NB4 (cell line): Measurements from ENCODE around the gene IL21R.

ENCODE experiments used
- MYC ChIP-seq: IDR thresholded peaks from 2 replicates; pipeline ENCODE4 v1.6.1; 2011; ENCODE audit warnings: low read depth, low read length
- POLR2A ChIP-seq: IDR thresholded peaks from 2 replicates; pipeline ENCODE4 v1.6.1; 2011; ENCODE audit warnings: mild to moderate bottlenecking; ENCODE audit not compliant: insufficient read length; ENCODE audit errors: extremely low read depth
- TF ChIP-seq, protein P1 (sequence below): IDR thresholded peaks from one replicate; pipeline ENCODE4 v1.5.1; 2012; ENCODE audit warnings: low read depth, low read length
- TF ChIP-seq, protein P2 (sequence below): IDR thresholded peaks from 2 replicates; pipeline ENCODE4 v1.6.1; 2011; ENCODE audit warnings: low read depth, low read length

DNA sequence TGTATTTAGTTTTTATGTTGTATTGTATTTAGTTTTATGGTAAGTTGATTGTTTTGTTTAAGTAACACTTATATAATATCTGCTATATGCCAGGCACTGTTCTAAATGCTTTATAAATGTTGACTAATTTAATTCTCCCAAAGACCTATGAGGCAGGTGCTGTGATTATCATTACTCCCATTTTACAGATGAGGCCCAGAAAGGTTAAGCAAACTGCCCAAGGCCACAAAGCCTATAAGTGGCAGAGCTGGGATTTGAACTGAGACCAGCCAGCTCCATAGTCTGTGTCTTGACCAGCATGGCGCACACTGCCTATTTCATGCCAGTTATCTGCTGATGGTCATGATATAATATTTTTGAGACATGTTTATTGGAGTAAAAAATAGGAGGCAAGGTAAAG, 24.0 kb downstream of the IL21R start:
- TF ChIP-seq, protein P1, sequence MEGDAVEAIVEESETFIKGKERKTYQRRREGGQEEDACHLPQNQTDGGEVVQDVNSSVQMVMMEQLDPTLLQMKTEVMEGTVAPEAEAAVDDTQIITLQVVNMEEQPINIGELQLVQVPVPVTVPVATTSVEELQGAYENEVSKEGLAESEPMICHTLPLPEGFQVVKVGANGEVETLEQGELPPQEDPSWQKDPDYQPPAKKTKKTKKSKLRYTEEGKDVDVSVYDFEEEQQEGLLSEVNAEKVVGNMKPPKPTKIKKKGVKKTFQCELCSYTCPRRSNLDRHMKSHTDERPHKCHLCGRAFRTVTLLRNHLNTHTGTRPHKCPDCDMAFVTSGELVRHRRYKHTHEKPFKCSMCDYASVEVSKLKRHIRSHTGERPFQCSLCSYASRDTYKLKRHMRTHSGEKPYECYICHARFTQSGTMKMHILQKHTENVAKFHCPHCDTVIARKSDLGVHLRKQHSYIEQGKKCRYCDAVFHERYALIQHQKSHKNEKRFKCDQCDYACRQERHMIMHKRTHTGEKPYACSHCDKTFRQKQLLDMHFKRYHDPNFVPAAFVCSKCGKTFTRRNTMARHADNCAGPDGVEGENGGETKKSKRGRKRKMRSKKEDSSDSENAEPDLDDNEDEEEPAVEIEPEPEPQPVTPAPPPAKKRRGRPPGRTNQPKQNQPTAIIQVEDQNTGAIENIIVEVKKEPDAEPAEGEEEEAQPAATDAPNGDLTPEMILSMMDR = no peak
- TF ChIP-seq, protein P2, sequence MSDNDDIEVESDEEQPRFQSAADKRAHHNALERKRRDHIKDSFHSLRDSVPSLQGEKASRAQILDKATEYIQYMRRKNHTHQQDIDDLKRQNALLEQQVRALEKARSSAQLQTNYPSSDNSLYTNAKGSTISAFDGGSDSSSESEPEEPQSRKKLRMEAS = no peak
- no peak for TF ChIP-seq POLR2A
- TF ChIP-seq MYC = no peak
